HEK293T (cell line): ENCODE data around the gene GMDS.

Experiments used
- ELF4 ChIP-seq: fragments of 450-650 bp; IDR thresholded peaks from 2 replicates; pipeline ENCODE4 v1.6.1; 2017; ENCODE audit warnings: antibody characterized with exemption
- NFRKB ChIP-seq: fragments of 450-650 bp; IDR thresholded peaks from 2 replicates; pipeline ENCODE4 v1.6.1; 2016; ENCODE audit warnings: mild to moderate bottlenecking, moderate library complexity

DNA sequence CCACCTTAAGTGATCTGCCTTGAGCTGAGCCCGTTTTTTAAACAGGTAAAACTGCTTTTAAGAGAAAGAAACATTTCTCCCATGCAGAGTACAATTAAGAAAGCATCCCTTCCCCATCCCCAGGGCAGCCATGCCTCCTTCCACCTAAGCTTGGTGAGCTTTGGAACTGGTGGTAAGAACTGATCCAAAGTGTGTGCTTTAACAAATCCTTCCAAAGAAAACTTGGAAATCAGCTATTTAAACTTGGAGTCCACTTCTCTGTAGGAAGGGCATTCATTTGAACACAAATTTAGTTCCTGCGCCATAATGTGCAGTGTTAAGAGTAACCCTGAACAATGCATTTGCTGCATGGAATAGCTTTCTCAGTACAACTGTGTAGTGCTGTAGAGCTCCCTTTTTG lies 17.0 kb downstream of the GMDS start:
- TF ChIP-seq NFRKB (no peak), ELF4 (no peak)
